OCI-LY3 (cell line): ENCODE data around the gene KLF11.

Source experiments
- CTCF ChIP-seq: fragments of 200-600, 300-600 bp; sonication (generic); IDR thresholded peaks from 2 replicates; pipeline ENCODE4 v1.5.1; 2014; ENCODE audit warnings: antibody characterized with exemption, low read length, low read depth
- EZH2phosphoT487 ChIP-seq: fragments of 200-600 bp; shearing (Covaris generic); IDR thresholded peaks from 2 replicates; pipeline ENCODE4 v1.6.1; 2018; ENCODE audit warnings: antibody characterized with exemption, mixed run types, low read depth

- TF ChIP-seq CTCF (no peak), EZH2phosphoT487 (no peak)
Observed at GRCh38 chr2:10057231-10058107, 14.1 kb downstream of the KLF11 start.
